ENCODE data around the gene ZCCHC14.
A peak's percentile ranks its signal among the peaks of the same experiment; 100 is the strongest.
"Not testable (repeated sequence)": the region's sequence is repeated elsewhere in the genome, so short reads cannot be mapped to it uniquely, and the experiment has no call there.

The ZCCHC14 gene

DNA sequence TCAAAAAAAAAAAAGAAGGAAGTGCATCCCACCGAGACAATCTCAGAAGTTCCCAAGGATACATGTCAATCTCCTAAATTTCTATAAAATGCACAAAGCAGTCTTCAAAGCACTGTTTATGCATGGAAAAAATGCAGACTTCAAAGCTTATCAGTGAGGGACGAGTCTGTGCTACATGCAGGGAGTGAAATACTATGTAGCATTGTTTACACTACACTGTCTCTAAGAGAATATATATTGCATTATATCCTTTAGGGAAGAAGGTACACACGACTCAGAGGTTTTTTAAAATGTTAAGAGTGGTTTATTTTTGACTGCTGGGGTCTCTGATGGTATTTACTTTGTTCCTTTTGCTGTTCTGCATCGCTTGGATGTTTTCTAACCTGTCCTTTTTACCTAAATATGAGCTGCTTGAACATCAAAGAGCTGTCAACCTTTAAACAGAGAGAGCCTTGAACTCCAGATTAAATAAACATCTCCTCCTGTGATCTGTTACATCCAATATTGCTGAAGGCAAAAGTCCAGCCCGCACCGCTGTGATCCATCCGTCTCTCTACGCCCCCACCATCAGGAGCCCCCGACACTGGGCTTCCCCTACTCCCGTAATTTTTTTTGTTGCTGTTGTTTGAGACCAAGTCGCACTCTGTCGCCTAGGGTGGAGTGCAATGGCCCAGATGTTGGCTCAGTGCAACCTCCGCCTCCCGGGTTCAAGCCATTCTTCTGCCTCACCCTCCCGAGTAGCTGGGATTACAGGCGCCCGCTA lies 110.6 kb downstream of the ZCCHC14 start:
- Histone ChIP-seq H4K20me1 (ENCODE audit: insufficient read depth) (peaks cover 16% of the 10 kb centered on the region; the same call in 1 of the 2 replicates), H3K79me2 (ENCODE audit: insufficient read depth, low read depth) (peaks cover 56% of the 10 kb centered on the region), H3K36me3 (ENCODE audit: insufficient read depth) (no peaks in the 10 kb centered on the region), H3K9ac (peak overlapping the region; percentile 61), H3K4me1 (ENCODE audit: low read depth, poor library complexity, severe bottlenecking) (peaks cover 47% of the 10 kb centered on the region), H2AFZ (ENCODE audit: low read depth) (no peak overlapping the region), H3K27ac (peak overlapping the region; percentile 77), H3K27me3 (ENCODE audit: insufficient read depth, low read depth) (no peaks in the 10 kb centered on the region), H3K4me2 (peak overlapping the region; percentile 93), H3K4me3 (IDR thresholded peaks at IDR 0.05; ENCODE audit: insufficient read depth, low read depth, low read length) (no peak overlapping the region)
- no peak for TF ChIP-seq CTCF (conservative IDR thresholded peaks at IDR 0.05; ENCODE audit: low read depth, low read length)

- peak overlapping the region; percentile 93; the same call in 1 of the 2 replicates for H3K4me2 ChIP-seq
- no peak overlapping the region for H2AFZ ChIP-seq (ENCODE audit: low read depth)
- H4K20me1 ChIP-seq (ENCODE audit: insufficient read depth): peaks cover 16% of the 10 kb centered on the region; the same call in 1 of the 2 replicates
- no peaks in the 10 kb centered on the region for H3K36me3 ChIP-seq (ENCODE audit: insufficient read depth)
- no peak overlapping the region for H3K27ac ChIP-seq
- TF ChIP-seq CTCF (conservative IDR thresholded peaks at IDR 0.05; ENCODE audit: low read depth, low read length): no peak
- H3K79me2 ChIP-seq (ENCODE audit: insufficient read depth, low read depth): peaks cover 69% of the 10 kb centered on the region
- H3K4me3 ChIP-seq (IDR thresholded peaks at IDR 0.05; ENCODE audit: insufficient read depth, low read depth, low read length): no peak overlapping the region
- H3K9ac ChIP-seq: no peak overlapping the region
- peaks cover 58% of the 10 kb centered on the region for H3K4me1 ChIP-seq (ENCODE audit: low read depth, poor library complexity, severe bottlenecking)
- no peaks in the 10 kb centered on the region for H3K27me3 ChIP-seq (ENCODE audit: insufficient read depth, low read depth)
Observed at GRCh38 chr16:87380881-87381280, 111.9 kb downstream of the ZCCHC14 start.

GRCh38 chr16:87380403-87380802 lies 112.4 kb downstream of the ZCCHC14 start:
- H3K36me3 ChIP-seq (ENCODE audit: insufficient read depth): no peaks in the 10 kb centered on the region
- TF ChIP-seq CTCF (conservative IDR thresholded peaks at IDR 0.05; ENCODE audit: low read depth, low read length): no peak
- H3K79me2 ChIP-seq (ENCODE audit: insufficient read depth, low read depth): peaks cover 74% of the 10 kb centered on the region
- no peak overlapping the region for H2AFZ ChIP-seq (ENCODE audit: low read depth)
- H3K27me3 ChIP-seq (ENCODE audit: insufficient read depth, low read depth): no peaks in the 10 kb centered on the region
- no peak overlapping the region for H3K4me3 ChIP-seq (IDR thresholded peaks at IDR 0.05; ENCODE audit: insufficient read depth, low read depth, low read length)
- peaks cover 59% of the 10 kb centered on the region for H3K4me1 ChIP-seq (ENCODE audit: low read depth, poor library complexity, severe bottlenecking)
- H3K27ac ChIP-seq: no peak overlapping the region
- no peak overlapping the region for H3K9ac ChIP-seq
- peak overlapping the region; percentile 93; the same call in 1 of the 2 replicates for H3K4me2 ChIP-seq
- peaks cover 16% of the 10 kb centered on the region; the same call in 1 of the 2 replicates for H4K20me1 ChIP-seq (ENCODE audit: insufficient read depth)

GRCh38 chr16:87379312-87379752 lies 113.5 kb downstream of the ZCCHC14 start:
- not testable (repeated sequence) for H3K9ac ChIP-seq; H3K36me3 ChIP-seq (ENCODE audit: insufficient read depth); H2AFZ ChIP-seq (ENCODE audit: low read depth); H3K4me3 ChIP-seq (IDR thresholded peaks at IDR 0.05; ENCODE audit: insufficient read depth, low read depth, low read length); H3K27me3 ChIP-seq (ENCODE audit: insufficient read depth, low read depth); H3K27ac ChIP-seq; H3K4me2 ChIP-seq
- H3K4me1 ChIP-seq (ENCODE audit: low read depth, poor library complexity, severe bottlenecking): peaks cover 59% of the 10 kb centered on the region
- peaks cover 16% of the 10 kb centered on the region; the same call in 1 of the 2 replicates for H4K20me1 ChIP-seq (ENCODE audit: insufficient read depth)
- H3K79me2 ChIP-seq (ENCODE audit: insufficient read depth, low read depth): peaks cover 85% of the 10 kb centered on the region

DNA sequence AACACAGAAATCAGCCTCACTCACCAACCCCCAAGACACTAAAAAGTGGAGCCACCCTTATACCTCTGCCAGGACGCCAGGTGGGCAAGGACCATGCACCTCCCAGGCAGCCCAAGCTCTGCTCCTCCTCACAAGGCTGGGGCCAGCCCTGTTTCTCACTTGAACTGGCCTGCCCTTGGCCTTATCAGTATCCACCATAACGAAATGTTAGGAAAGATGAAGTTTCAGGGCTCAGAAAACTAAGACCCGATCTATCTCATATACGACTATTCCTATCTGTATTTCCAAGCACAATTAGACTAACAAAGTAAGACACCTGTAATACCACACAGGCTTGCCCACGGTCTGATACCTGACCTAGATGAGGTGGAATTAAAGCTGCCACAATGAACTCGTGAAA lies 116.2 kb downstream of the ZCCHC14 start:
- Histone ChIP-seq H4K20me1 (ENCODE audit: insufficient read depth) (peaks cover 16% of the 10 kb centered on the region; the same call in 1 of the 2 replicates), H3K36me3 (ENCODE audit: insufficient read depth) (no peaks in the 10 kb centered on the region), H3K27me3 (ENCODE audit: insufficient read depth, low read depth) (no peaks in the 10 kb centered on the region), H3K4me2 (no peak overlapping the region), H3K4me1 (ENCODE audit: low read depth, poor library complexity, severe bottlenecking) (peaks cover 53% of the 10 kb centered on the region), H3K9ac (no peak overlapping the region), H3K4me3 (IDR thresholded peaks at IDR 0.05; ENCODE audit: insufficient read depth, low read depth, low read length) (no peak overlapping the region), H2AFZ (ENCODE audit: low read depth) (no peak overlapping the region), H3K79me2 (ENCODE audit: insufficient read depth, low read depth) (peaks cover 94% of the 10 kb centered on the region), H3K27ac (no peak overlapping the region)
- TF ChIP-seq CTCF (conservative IDR thresholded peaks at IDR 0.05; ENCODE audit: low read depth, low read length): no peak
